Right lobe of liver (tissue), 6 donors: ENCODE data around the gene PLS1. TPM values are rescaled to one million over a fixed set of nuclear protein-coding genes. Genes with fewer than 3 reads are reported as not detected.

ENCODE experiments used
- ATAC-seq, 4 donors: fragments of 200-7000 bp; cut with Tn5 transposase; one replicate each; pipeline ENCODE4 v1.9.1; 2020; ENCODE audit warnings: mild to moderate bottlenecking in 4 of 4, moderate library complexity in 4 of 4
- DNase-seq, 3 donors: peaks; one replicate each; pipeline ENCODE4 v3.0.0-alpha.2; 2020
- H3K27ac ChIP-seq, 3 donors: fragments of 200-600 bp; one replicate each; pipeline ENCODE4 v1.8.0; 2022
- H3K27me3 ChIP-seq, 2 donors: fragments of 200-600 bp; one replicate each; pipeline ENCODE4 v1.8.0; 2022
- H3K36me3 ChIP-seq, 4 donors: fragments of 200-600 bp; sonication (generic) in 1 of 4; one replicate each; pipeline versions ENCODE4 v1.5.1 to v1.8.0; 2017 to 2022; ENCODE audit warnings: control low read depth in 1 of 4
- H3K4me1 ChIP-seq, 4 donors: fragments of 200-600 bp; sonication (generic) in 1 of 4; one replicate each; pipeline versions ENCODE4 v1.5.1 to v1.8.0; 2017 to 2022; ENCODE audit warnings: control low read depth in 1 of 4
- H3K4me3 ChIP-seq, 3 donors: fragments of 200-600 bp; one replicate each; pipeline ENCODE4 v1.8.0; 2022
- H3K9me3 ChIP-seq, 4 donors: fragments of 200-600 bp; sonication (generic) in 1 of 4; one replicate each; pipeline versions ENCODE4 v1.5.1 to v1.8.0; 2017 to 2022; ENCODE audit warnings: control low read depth in 1 of 4
- CTCF ChIP-seq, 4 donors: fragments of 200-600 bp in 3 of 4; fragments of 450-650 bp in 1 of 4; IDR thresholded peaks; one replicate each; pipeline versions ENCODE4 v1.5.1 to v1.8.0; 2016 to 2022; ENCODE audit warnings: antibody characterized with exemption in 4 of 4, mild to moderate bottlenecking in 2 of 4
- POLR2A ChIP-seq: fragments of 450-650 bp; IDR thresholded peaks from one replicate; pipeline ENCODE4 v1.6.1; 2017; ENCODE audit warnings: antibody characterized with exemption, mild to moderate bottlenecking
- WGBS: methylation state at CpG from one replicate; pipeline ENCODE4 v1.1.6; 2018; ENCODE audit warnings: low coverage, low lambda C conversion rate; ENCODE audit not compliant: insufficient coverage; ENCODE audit errors: missing lambda C conversion rate; 5-methylcytosine and 5-hydroxymethylcytosine counted together
- intact Hi-C, 2 donors: fragments of 100-400 bp; cut with DNase I; formaldehyde crosslinking; loops; one replicate each; pipeline versions ENCODE4 v1.11.2 to v1.14.1; 2022
- total RNA-seq, 6 experiments: library from RNA; depleted of rRNA in 2 of 6; stranded (reverse); fragments of >200 nt in 2 of 6; fragmentation: NEBNext Ultra II Directional in 3 of 6; extraction: Animal tissue kit (Norgen Biotek cat#: 25700) in 3 of 6; gene quantifications; one replicate each; pipeline versions ENCODE4 v1.1.0 to v1.2.4, GENCODE V29; 2016 to 2023
- donor health status: DM: no; HTN: yes; CAD: no.
- donor health status: DM: no; HTN: no; CAD: no.
- donor health status: DM: no; HTN: no; CAD: no.
- donor health status: DM: no; HTN: yes; CAD: no.
- donor health status: DM: no; HTN: yes; CAD: no.

PLS1 gene
- total RNA-seq, 6 experiments from 2014 or later, result 13.0 to 30.5 (median 18.2) TPM

GRCh38 chr3:142645236-142645793, 49.1 kb downstream of the PLS1 start:
- ATAC-seq (peak; percentile 60 to 70 (median 63)), DNase-seq (no peak)
- H3K4me1 ChIP-seq, result peaks cover 0 to 15% (median 5%) of the 10 kb centered on the region in 4 donors
- H3K9me3 ChIP-seq, result no peaks in the 10 kb centered on the region
- TF ChIP-seq POLR2A, result no peak
- no peak for TF ChIP-seq CTCF (IDR thresholded peaks at IDR 0.05)
- no peak overlapping the region for H3K27ac ChIP-seq
- H3K36me3 ChIP-seq, result no peaks in the 10 kb centered on the region
- WGBS, result 23% methylated on average over 2 of the region's 2 CpGs
- H3K4me3 ChIP-seq, result no peak overlapping the region
- intact Hi-C loops, result no loop called here
- no peaks in the 10 kb centered on the region for H3K27me3 ChIP-seq

DNA sequence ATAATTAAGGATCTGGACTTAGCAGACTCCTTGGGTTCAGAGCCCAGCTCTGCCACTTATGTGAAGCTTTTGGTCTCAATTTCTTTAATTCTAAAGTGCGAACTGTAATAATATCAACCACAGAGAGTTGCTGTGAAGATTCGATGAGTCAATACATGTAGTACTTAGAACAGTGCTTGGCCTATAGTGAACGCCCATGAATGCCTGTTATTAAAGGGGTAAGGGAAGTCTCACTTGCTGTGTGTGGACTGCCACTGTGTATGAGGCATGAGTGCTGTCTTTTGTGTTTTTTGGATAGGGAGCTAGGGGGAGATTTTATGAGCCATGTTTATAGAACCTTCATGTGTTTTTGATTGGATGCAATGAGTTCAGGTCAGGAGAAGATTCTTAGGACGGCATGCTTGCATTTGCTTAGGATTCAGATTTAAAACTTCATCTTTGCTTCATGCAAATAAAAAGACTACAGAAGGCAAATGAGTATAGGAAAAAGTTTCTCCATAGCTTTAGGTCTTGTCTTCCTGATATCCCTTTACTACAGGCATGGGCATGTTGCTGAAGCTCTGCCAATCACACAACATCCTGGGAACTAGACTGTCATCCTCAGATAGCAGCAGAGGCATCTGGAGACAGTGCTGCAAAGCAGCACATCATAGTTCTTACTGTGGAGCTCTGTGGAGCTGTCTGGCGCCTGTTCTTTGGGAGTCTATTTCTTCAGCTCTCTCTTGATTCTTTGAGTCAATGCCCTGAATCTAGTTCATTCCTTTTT, 50.0 kb downstream of the PLS1 start:
- intact Hi-C loops, result no loop called here
- H3K27me3 ChIP-seq, result no peaks in the 10 kb centered on the region
- no peak for TF ChIP-seq CTCF (IDR thresholded peaks at IDR 0.05)
- no peak for TF ChIP-seq POLR2A
- H3K9me3 ChIP-seq, result no peaks in the 10 kb centered on the region
- 91% methylated on average over 5 of the region's 5 CpGs for WGBS
- ATAC-seq, result no peak
- no peaks in the 10 kb centered on the region for H3K36me3 ChIP-seq
- DNase-seq, result no peak
- no peak overlapping the region for H3K27ac ChIP-seq
- no peak overlapping the region for H3K4me3 ChIP-seq
- H3K4me1 ChIP-seq, result peaks cover 0 to 19% (median 7%) of the 10 kb centered on the region in 4 donors

- DNase-seq (no peak), ATAC-seq (peak; percentile 16 to 80 (median 47))
- H3K27ac ChIP-seq, result no peak overlapping the region
- no peak overlapping the region for H3K4me3 ChIP-seq
- 23% methylated on average over 1 of the region's 1 CpG for WGBS
- peaks cover 0 to 23% (median 10%) of the 10 kb centered on the region in 4 donors for H3K4me1 ChIP-seq
- no peaks in the 10 kb centered on the region for H3K36me3 ChIP-seq
- TF ChIP-seq CTCF (IDR thresholded peaks at IDR 0.05), result no peak
- TF ChIP-seq POLR2A, result no peak
- H3K9me3 ChIP-seq, result no peaks in the 10 kb centered on the region
- no peaks in the 10 kb centered on the region for H3K27me3 ChIP-seq
- intact Hi-C loops, result no loop called here
These were observed 51.7 kb downstream of the PLS1 start for GRCh38 chr3:142647856-142648255.

DNA sequence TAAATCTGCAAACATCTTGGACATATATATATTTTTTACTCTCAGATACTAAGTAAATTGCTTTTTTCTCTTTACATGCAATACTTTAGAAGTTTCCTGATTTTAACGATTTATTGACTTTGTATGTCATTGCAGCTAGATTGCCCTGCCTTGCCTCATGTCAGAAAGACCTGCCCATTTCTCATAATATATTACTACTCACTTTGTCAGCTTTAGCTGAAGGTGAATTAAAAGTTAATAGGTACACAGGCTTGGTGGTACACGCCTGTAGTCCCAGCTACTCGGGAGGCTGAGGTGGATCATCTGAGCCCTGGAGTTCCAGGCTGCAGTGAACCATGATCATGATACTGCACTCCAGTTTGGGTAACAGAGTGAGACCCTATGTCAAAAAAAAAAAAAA, 52.8 kb downstream of the PLS1 start:
- no peaks in the 10 kb centered on the region for H3K27me3 ChIP-seq
- H3K9me3 ChIP-seq, result no peaks in the 10 kb centered on the region
- WGBS, result 44% methylated on average over 3 of the region's 3 CpGs
- peak in 1 of 4 donors; percentile 26 for ATAC-seq
- H3K27ac ChIP-seq, result no peak overlapping the region
- no peak for DNase-seq
- no peak overlapping the region for H3K4me3 ChIP-seq
- no peak for TF ChIP-seq CTCF (IDR thresholded peaks at IDR 0.05)
- no peak for TF ChIP-seq POLR2A
- intact Hi-C loops, result no loop called here
- no peaks in the 10 kb centered on the region for H3K36me3 ChIP-seq
- peaks cover 0 to 23% (median 11%) of the 10 kb centered on the region in 4 donors for H3K4me1 ChIP-seq
